NCI-H82 treated with DMSO at 0.1 percent for 48 hours (cell line): Measurements from ENCODE around the gene TWIST1.

Experiments used
- DNase-seq: peaks from one replicate; lab custom pipeline; 2025; ENCODE audit not compliant: unreplicated experiment; lab: John Stamatoyannopoulos, UW

TWIST1 gene

DNA sequence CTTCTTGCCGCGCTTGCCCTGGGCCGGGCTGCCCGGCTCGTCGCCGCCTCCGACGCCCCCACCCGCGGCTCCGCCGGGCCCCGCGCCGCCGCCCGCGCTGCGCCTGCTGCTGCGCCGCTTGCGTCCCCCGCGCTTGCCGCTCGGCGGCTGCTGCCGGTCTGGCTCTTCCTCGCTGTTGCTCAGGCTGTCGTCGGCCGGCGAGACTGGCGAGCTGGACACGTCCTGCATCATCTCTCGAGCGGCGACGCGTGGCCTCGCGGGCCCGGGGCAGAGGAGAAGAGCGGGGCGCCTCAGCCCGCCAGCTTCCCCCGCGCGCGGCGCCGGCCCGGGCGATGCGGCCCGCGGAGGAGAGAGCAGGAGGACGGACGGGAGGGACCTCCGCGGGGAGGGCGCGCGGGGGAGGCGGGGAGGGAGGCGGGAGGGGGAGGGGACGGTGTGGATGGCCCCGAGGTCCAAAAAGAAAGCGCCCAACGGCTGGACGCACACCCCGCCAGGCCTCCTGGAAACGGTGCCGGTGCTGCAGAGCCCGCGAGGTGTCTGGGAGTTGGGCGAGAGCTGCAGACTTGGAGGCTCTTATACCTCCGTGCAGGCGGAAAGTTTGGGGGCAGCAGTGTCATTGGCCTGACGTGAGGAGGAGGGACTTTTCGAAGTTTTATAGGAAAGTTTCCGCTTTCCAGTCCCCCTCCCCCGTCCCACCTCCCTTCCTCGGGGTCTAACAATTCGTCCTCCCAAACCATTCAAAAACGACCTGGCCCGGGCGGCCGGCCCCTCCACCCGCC is at the start of gene TWIST1:
TWIST1 (minus strand) TSS at position 546 of the 779 bp plus-strand sequence; CDS start at position 231, 315 bp downstream.
- DNase-seq, result no peak

GRCh38 chr7:19161671-19162070 is 44.2 kb upstream of the TWIST1 start:
- no peak for DNase-seq

DNA sequence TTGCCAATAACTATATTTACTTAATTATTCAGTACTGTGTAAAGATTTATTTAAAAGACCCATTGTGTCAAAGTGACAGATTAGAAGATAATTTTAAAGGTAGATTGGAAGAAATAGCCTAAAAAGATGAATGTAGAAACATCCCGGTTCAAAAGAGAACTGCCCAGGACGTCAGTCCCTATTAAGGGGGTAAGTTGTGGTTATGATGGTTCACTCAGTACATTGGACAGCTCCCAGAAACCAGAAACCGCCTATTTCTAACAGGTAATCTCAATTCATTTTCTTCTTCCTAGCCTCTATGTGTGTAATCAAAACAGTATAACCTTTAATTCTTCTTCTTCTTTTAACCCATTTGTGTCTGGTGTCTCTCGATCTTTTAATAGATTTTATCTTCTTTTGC is 29.3 kb upstream of the TWIST1 start:
- DNase-seq, result no peak

- no peak for DNase-seq
Measured at GRCh38 chr7:19145434-19146115, 28.1 kb upstream of the TWIST1 start.

DNA sequence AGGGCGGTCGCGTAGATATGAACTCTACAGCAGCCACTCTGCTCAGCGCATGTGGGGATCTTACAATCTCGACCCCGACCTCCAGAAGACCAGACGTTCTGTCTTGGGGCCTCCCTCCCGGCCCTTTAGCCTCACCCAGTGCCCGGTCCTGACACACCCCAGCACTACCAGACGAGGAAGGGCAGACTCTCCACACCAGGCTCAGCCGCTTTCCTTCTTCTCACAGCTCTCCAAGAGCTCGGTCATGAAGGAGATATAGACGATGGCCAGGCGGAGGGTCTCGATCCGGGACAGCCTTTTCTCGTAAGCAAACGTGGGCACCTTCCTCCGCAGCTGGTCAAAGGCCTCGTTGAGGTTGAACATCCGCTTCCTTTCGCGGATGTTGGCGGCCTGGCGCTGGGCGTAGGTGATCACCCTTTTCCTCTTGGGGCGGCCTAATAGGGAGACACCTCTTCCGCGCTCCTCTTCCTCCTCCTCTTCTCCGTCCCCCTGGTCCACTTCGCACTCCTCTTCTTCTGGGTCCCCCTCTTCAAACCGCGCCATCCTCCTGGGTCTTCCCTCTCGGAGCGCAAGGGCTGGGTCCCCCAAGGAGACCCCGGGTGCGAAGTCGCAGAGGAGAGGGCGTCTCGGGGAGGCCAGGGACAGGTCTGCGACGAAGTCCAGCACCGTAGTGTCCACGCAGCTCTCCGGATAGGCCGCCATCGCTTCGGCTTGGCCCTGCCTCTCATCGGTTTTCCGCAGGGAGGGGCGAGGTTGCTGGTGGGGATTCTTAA is 27.4 kb upstream of the TWIST1 start, which contains the start of gene FERD3L:
FERD3L (minus strand) TSS at position 761 of the 773 bp plus-strand sequence; CDS start at position 702, 59 bp downstream.
- no peak for DNase-seq

GRCh38 chr7:19143881-19144574 is 26.6 kb upstream of the TWIST1 start:
- DNase-seq, result no peak

DNA sequence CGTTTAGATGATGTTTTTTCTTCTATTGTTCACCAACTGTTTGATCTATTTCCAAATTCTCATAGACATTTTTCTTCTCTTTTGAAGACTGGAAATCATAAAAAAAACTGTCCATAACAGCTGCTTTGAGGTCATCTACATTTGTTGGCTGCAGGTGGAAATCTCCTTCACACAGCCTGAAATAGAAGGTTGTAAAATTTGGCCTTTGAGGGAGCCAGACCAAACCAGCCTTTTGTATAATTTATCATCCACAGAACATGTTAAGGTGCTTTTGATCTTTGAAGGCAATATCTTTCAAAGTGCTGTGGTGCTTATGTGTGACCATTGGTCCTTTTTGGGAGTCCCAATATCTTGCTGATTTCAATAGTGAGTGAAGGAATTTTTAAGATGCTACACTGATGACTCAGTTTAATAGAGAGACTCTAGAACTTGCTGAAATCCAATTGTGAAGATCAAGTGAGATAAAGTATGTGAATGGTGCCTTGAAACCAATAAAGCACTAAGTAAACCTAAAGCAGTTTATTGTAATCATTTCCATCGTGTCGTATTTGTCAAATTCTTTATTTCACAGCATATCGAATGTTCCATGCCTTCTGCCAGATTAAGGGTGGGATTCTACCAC is 22.4 kb upstream of the TWIST1 start:
- DNase-seq, result no peak

DNA sequence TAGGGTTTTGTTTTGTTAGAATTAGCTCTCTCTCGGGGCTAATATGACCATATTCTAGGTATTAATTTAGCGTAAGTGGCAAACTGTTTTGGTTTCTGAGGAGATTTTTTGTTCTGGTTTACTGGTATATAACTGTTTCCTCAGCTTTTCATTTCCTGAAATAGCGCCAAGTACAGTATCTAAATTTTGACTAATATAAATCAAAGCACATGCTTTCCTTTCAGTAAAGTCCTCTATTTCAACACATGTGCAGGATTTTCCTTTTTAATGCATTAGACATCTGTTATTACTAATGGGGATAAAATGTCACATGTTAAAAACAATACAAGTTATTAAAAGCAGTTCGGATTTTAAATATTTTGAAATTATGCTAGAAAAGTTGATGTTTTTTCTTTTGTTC is 16.4 kb upstream of the TWIST1 start:
- no peak for DNase-seq

DNA sequence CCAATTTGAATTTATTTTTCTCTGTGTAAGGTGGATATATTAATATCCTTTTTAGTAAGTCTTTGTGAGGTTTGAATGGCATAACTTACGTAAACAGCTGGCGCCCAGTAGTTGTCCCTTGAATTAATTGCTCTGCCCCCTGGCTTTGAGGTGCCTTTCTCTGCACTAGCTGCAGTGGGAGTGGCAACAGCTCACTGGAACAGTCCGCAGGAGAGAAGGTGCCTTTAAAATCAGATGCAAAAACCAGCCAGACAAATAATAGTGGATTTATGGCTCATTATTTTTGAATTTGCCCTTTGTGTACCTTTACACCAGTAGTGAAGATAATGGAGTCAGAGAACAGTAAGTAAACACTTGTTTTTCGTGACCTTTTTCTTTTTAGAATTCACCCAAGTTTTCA is 16.0 kb upstream of the TWIST1 start:
- no peak for DNase-seq

- DNase-seq, result no peak
Measured at GRCh38 chr7:19128856-19129255, 11.4 kb upstream of the TWIST1 start.

GRCh38 chr7:19121977-19122588 is 4.6 kb upstream of the TWIST1 start:
- peak; percentile 41 for DNase-seq

- no peak for DNase-seq
Measured at GRCh38 chr7:19119870-19120486, 2.5 kb upstream of the TWIST1 start.

GRCh38 chr7:19119372-19119771 is 1.9 kb upstream of the TWIST1 start:
- DNase-seq, result no peak

- DNase-seq, result no peak
Measured at GRCh38 chr7:19118636-19119371, 1.4 kb upstream of the TWIST1 start.

DNA sequence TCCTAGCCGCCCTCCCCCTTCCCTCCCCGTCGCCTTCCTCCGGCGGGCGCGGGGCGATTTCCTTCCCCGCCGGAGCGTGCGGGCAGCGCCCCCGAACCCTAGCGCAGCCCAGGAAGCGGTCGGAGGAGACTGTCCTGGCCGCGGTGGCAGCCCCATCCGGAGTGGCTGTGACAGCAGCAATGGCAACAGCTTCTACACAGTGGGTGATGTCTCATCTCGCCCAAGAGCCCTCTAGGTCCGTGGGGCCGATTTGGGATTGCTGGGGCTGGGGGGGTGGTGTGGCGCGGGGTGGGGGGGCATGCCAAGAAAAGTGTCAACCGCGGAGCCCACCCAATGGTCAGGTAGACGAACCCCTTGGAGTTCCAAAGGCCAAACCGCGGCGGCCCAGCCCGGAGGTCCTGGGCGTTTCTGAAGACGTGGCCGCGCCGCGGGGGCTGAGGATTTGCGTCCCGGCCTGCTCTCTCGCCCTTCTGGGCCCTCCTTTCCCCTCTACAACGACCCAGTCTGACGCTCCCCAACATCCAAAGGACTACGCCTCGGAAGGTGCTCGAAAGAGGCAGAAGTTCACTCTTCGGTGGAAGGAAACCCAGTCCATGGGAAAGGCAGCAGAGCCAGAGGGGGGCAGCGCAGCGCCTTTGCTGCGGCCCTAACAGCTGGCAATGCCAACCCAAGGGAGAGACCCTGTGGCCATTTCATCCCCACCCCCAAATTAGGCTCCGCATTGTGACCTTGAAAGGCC is 603 bp upstream of the TWIST1 start:
- no peak for DNase-seq

- DNase-seq, result no peak
Measured at GRCh38 chr7:19116121-19117090, 1.0 kb downstream of the TWIST1 start.

DNA sequence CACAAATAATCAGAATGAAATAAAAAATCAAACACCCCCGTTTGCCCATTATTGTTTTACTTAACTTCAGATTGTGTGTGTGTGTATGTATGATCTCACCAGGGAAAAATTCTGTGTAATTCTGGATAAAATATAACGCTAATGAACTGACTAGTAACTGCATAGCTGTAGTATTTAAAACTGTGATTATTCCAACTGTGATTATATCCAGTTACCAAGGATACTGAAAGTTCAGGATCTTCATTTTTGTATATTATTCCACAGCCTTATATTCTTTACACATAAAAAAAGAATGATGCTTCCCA is 2.9 kb downstream of the TWIST1 start:
- no peak for DNase-seq
